GM12878 (cell line): Measurements from ENCODE around the gene COL6A1. TPM values are rescaled to one million over a fixed set of nuclear protein-coding genes. Genes with fewer than 3 reads are reported as not detected.

ENCODE experiments used
- ATAC-seq: fragments of 200-7000 bp; cut with Tn5 transposase; 3 replicates; pipeline ENCODE4 v1.9.1; 2020; ENCODE audit warnings: mild to moderate bottlenecking, moderate library complexity
- BruUV-seq: library from RNA; stranded (reverse); fragments of 400-500 nt; replicated peaks from 2 replicates; lab custom pipeline; 2021; lab: Mats Ljungman, UMichigan
- CTCF ChIA-PET: fragments of 300-600 bp; sonication (Branson Sonifier 250); formaldehyde crosslinking; extraction: SDS; loops from one replicate; lab custom pipeline; 2021; ENCODE audit warnings: inconsistent platforms; lab: Yijun Ruan, JAX
- POLR2A ChIA-PET: fragments of 350-600 bp; formaldehyde crosslinking; extraction: SDS; loops from one replicate; lab custom pipeline; 2021; ENCODE audit warnings: inconsistent platforms; lab: Charles Lee
- RAD21 ChIA-PET: fragments of 300-600 bp; sonication (Branson Sonifier 250); formaldehyde crosslinking; loops from one replicate; lab custom pipeline; 2023; ENCODE audit warnings: antibody characterized with exemption; ENCODE audit not compliant: unreplicated experiment; lab: Charles Lee
- SMC1A ChIA-PET: fragments of 300-600 bp; sonication (Branson Sonifier 250); formaldehyde crosslinking; loops from one replicate; lab custom pipeline; 2023; ENCODE audit not compliant: unreplicated experiment, uncharacterized antibody; lab: Charles Lee
- DNase-seq: peaks from one replicate; pipeline ENCODE4 v3.0.0-alpha.2; 2011; ENCODE audit warnings: low read depth, low spot score
- FAIRE-seq: peaks from 3 replicates; lab custom pipeline; 2011; peaks lifted over from hg19 to GRCh38; lab: Jason Lieb, UNC
- H2AFZ ChIP-seq: 2 replicates; pipeline ENCODE4 v1.6.0; 2011; ENCODE audit warnings: low read depth, low read length, control low read depth; ENCODE audit not compliant: control insufficient read depth
- H3K27ac ChIP-seq: 2 replicates; pipeline ENCODE4 v1.5.1; 2011; ENCODE audit warnings: control low read depth; ENCODE audit not compliant: control insufficient read depth, insufficient read depth
- H3K27me3 ChIP-seq, 2 experiments: replicated peaks in 1 of 2; 2 replicates each; pipeline versions ENCODE4 v1.6.0 to v1.6.1; 2011; ENCODE audit warnings: low read length in 1 of 2; ENCODE audit not compliant: control insufficient read depth in 2 of 2, insufficient read depth in 2 of 2
- H3K36me3 ChIP-seq, 2 experiments: 2 replicates each; pipeline ENCODE4 v1.5.1; 2011; ENCODE audit warnings: low read length in 1 of 2; ENCODE audit not compliant: control insufficient read depth in 2 of 2, insufficient read depth in 2 of 2
- H3K4me1 ChIP-seq: 2 replicates; pipeline ENCODE4 v1.6.1; 2011; ENCODE audit warnings: mild to moderate bottlenecking, low read length, moderate library complexity, mixed read lengths; ENCODE audit not compliant: control insufficient read depth, insufficient read depth
- H3K4me2 ChIP-seq: 2 replicates; pipeline ENCODE4 v1.6.0; 2011; ENCODE audit warnings: control low read depth; ENCODE audit not compliant: control insufficient read depth, insufficient read depth
- H3K4me3 ChIP-seq: fragments of 200-600 bp; sonication (generic); 2 replicates; pipeline ENCODE4 v1.5.1; 2016
- H3K79me2 ChIP-seq: 2 replicates; pipeline ENCODE4 v1.6.0; 2011; ENCODE audit warnings: low read length; ENCODE audit not compliant: control insufficient read depth, insufficient read depth
- H3K9ac ChIP-seq: 2 replicates; pipeline ENCODE4 v1.8.0; 2011; ENCODE audit warnings: low read length, control low read depth, mixed read lengths; ENCODE audit not compliant: control insufficient read depth, insufficient read depth
- H3K9me3 ChIP-seq: replicated peaks from 3 replicates; pipeline ENCODE4 v1.5.1; 2011; ENCODE audit warnings: mild to moderate bottlenecking, low read length; ENCODE audit not compliant: control insufficient read depth, insufficient read depth
- H4K20me1 ChIP-seq: 2 replicates; pipeline ENCODE4 v1.6.0; 2011; ENCODE audit not compliant: control insufficient read depth, insufficient read depth
- CBX5 ChIP-seq: sonication (generic); IDR thresholded peaks from 2 replicates; pipeline ENCODE4 v1.6.1; 2016; ENCODE audit warnings: low read depth, moderate library complexity, mild to moderate bottlenecking, inconsistent platforms
- IRF3 ChIP-seq: fragments of 450-650 bp; IDR thresholded peaks from 2 replicates; pipeline ENCODE4 v1.6.1; 2014; ENCODE audit warnings: mild to moderate bottlenecking
- SREBF1 ChIP-seq: IDR thresholded peaks from 2 replicates; pipeline ENCODE4 v1.6.1; 2012; ENCODE audit warnings: mild to moderate bottlenecking, low read length
- SRF ChIP-seq, 2 experiments: IDR thresholded peaks; 2 replicates each; pipeline ENCODE4 v1.6.1; 2011; ENCODE audit warnings: low read depth in 2 of 2, low read length in 2 of 2, mild to moderate bottlenecking in 1 of 2, moderate library complexity in 1 of 2
- WGBS: methylation state at CpG from one replicate; pipeline ENCODE4 v1.1.6; 2016; ENCODE audit warnings: low lambda C conversion rate; ENCODE audit not compliant: insufficient replicate concordance, insufficient coverage; ENCODE audit errors: missing lambda C conversion rate; 5-methylcytosine and 5-hydroxymethylcytosine counted together
- in situ Hi-C: fragments of 300-500 bp; cut with MboI; formaldehyde crosslinking; loops from 9 replicates; pipeline ENCODE4 v1.14.3; 2018; ENCODE audit warnings: mixed read lengths
- intact Hi-C: fragments of 100-400 bp; cut with micrococcal nuclease; formaldehyde crosslinking; loops from one replicate; pipeline ENCODE4 v1.14.2; 2022; ENCODE audit not compliant: unreplicated experiment
- polyA plus RNA-seq, 11 experiments: library from polyadenylated mRNA; depleted of rRNA in 4 of 11; unstranded in 6 of 11; stranded (reverse) in 5 of 11; fragments of >200 nt; fragmentation: Nextera tagmentation in 4 of 11; fragmentation: Illumina TruSeq in 1 of 11; extraction: Ambion mirVana in 4 of 11; extraction: Trizol in 1 of 11; gene quantifications; 1 replicate in 1 of 11; 2 replicates in 10 of 11; pipeline versions ENCODE4 v1.2.1 to v1.2.3, GENCODE V29; 2011 to 2016; ENCODE audit warnings: inconsistent platforms in 2 of 11, missing spikeins in 2 of 11, low read depth in 1 of 11
- total RNA-seq, 4 experiments: library from RNA; depleted of rRNA in 3 of 4; stranded (reverse); fragments of >200 nt in 3 of 4; fragmentation: Illumina TruSeq in 1 of 4; extraction: Trizol in 1 of 4; gene quantifications; 2 replicates each; pipeline versions ENCODE4 v1.2.1 to v1.2.3, GENCODE V29; 2013 to 2021
- TF ChIP-seq, protein P1 (sequence below): fragments of 450-650 bp; IDR thresholded peaks from 2 replicates; pipeline ENCODE4 v1.6.1; 2017; ENCODE audit warnings: mild to moderate bottlenecking, moderate library complexity

Gene COL6A1
- total and polyA plus RNA-seq, 10 of the 15 experiments (the other 5 are each of a cell fraction or from before 2014, with no cell fraction given): 0.12 to 1.3 (median 0.20) TPM; not detected in 7

GRCh38 chr21:46014828-46015227 lies 33.3 kb downstream of the COL6A1 start:
- ChIA-PET POLR2A (no interaction called here), SMC1A (no interaction called here), RAD21 (no interaction called here), CTCF (no interaction called here)
- no peak for FAIRE-seq
- Histone ChIP-seq H3K4me1 (no peaks in the 10 kb centered on the region), H3K27ac (no peak overlapping the region), H3K79me2 (no peaks in the 10 kb centered on the region), H3K9ac (no peak overlapping the region), H2AFZ (no peak overlapping the region), H3K36me3 (no peaks in the 10 kb centered on the region), H3K27me3 (no peaks in the 10 kb centered on the region), H3K4me3 (no peak overlapping the region), H3K4me2 (no peak overlapping the region), H3K9me3 (no peaks in the 10 kb centered on the region), H4K20me1 (no peaks in the 10 kb centered on the region)
- no peak for ATAC-seq
- intact Hi-C loops: no loop called here
- DNase-seq: no peak
- 0% methylated on average over 2 of the region's 2 CpGs for WGBS
- no TSS peak for BruUV-seq
- in situ Hi-C loops: no loop called here
- no peak for TF ChIP-seq SREBF1
- TF ChIP-seq, protein P1, sequence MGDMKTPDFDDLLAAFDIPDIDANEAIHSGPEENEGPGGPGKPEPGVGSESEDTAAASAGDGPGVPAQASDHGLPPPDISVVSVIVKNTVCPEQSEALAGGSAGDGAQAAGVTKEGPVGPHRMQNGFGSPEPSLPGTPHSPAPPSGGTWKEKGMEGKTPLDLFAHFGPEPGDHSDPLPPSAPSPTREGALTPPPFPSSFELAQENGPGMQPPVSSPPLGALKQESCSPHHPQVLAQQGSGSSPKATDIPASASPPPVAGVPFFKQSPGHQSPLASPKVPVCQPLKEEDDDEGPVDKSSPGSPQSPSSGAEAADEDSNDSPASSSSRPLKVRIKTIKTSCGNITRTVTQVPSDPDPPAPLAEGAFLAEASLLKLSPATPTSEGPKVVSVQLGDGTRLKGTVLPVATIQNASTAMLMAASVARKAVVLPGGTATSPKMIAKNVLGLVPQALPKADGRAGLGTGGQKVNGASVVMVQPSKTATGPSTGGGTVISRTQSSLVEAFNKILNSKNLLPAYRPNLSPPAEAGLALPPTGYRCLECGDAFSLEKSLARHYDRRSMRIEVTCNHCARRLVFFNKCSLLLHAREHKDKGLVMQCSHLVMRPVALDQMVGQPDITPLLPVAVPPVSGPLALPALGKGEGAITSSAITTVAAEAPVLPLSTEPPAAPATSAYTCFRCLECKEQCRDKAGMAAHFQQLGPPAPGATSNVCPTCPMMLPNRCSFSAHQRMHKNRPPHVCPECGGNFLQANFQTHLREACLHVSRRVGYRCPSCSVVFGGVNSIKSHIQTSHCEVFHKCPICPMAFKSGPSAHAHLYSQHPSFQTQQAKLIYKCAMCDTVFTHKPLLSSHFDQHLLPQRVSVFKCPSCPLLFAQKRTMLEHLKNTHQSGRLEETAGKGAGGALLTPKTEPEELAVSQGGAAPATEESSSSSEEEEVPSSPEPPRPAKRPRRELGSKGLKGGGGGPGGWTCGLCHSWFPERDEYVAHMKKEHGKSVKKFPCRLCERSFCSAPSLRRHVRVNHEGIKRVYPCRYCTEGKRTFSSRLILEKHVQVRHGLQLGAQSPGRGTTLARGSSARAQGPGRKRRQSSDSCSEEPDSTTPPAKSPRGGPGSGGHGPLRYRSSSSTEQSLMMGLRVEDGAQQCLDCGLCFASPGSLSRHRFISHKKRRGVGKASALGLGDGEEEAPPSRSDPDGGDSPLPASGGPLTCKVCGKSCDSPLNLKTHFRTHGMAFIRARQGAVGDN: no peak
- no peak for TF ChIP-seq IRF3
- no peak for TF ChIP-seq CBX5
- no peak for TF ChIP-seq SRF (IDR thresholded peaks at IDR 0.05; ENCODE audit: low read depth in 2 of 2, low read length in 2 of 2)
